ENCODE results near the gene RASSF7. TPM values are rescaled to one million over a fixed set of nuclear protein-coding genes. Genes with fewer than 3 reads are reported as not detected.

RASSF7 gene
- total and polyA plus RNA-seq, 2 of the 8 experiments (the other 6 are each of a cell fraction or from before 2014, with no cell fraction given): 22.3 to 43.9 TPM

DNA sequence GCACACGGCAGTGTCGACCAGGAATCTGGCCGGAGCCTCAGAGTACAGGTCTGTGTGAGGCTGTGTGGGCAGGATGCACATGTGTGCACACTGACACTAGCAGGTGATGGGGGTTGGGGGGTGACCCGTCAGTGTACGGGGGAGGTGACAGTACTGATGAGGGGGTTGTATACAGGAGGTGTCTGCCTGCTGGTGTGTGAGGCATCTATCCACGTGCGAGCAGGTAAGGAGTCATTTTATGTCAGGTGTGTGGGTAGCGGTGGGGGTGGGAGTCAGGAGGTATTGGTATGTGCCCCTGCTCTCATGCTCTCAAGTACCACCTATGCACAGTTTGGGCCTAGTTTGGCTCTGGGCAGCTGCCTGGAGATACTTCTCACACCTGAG, 11.0 kb downstream of the RASSF7 start (continued):
- TF ChIP-seq, protein P1, sequence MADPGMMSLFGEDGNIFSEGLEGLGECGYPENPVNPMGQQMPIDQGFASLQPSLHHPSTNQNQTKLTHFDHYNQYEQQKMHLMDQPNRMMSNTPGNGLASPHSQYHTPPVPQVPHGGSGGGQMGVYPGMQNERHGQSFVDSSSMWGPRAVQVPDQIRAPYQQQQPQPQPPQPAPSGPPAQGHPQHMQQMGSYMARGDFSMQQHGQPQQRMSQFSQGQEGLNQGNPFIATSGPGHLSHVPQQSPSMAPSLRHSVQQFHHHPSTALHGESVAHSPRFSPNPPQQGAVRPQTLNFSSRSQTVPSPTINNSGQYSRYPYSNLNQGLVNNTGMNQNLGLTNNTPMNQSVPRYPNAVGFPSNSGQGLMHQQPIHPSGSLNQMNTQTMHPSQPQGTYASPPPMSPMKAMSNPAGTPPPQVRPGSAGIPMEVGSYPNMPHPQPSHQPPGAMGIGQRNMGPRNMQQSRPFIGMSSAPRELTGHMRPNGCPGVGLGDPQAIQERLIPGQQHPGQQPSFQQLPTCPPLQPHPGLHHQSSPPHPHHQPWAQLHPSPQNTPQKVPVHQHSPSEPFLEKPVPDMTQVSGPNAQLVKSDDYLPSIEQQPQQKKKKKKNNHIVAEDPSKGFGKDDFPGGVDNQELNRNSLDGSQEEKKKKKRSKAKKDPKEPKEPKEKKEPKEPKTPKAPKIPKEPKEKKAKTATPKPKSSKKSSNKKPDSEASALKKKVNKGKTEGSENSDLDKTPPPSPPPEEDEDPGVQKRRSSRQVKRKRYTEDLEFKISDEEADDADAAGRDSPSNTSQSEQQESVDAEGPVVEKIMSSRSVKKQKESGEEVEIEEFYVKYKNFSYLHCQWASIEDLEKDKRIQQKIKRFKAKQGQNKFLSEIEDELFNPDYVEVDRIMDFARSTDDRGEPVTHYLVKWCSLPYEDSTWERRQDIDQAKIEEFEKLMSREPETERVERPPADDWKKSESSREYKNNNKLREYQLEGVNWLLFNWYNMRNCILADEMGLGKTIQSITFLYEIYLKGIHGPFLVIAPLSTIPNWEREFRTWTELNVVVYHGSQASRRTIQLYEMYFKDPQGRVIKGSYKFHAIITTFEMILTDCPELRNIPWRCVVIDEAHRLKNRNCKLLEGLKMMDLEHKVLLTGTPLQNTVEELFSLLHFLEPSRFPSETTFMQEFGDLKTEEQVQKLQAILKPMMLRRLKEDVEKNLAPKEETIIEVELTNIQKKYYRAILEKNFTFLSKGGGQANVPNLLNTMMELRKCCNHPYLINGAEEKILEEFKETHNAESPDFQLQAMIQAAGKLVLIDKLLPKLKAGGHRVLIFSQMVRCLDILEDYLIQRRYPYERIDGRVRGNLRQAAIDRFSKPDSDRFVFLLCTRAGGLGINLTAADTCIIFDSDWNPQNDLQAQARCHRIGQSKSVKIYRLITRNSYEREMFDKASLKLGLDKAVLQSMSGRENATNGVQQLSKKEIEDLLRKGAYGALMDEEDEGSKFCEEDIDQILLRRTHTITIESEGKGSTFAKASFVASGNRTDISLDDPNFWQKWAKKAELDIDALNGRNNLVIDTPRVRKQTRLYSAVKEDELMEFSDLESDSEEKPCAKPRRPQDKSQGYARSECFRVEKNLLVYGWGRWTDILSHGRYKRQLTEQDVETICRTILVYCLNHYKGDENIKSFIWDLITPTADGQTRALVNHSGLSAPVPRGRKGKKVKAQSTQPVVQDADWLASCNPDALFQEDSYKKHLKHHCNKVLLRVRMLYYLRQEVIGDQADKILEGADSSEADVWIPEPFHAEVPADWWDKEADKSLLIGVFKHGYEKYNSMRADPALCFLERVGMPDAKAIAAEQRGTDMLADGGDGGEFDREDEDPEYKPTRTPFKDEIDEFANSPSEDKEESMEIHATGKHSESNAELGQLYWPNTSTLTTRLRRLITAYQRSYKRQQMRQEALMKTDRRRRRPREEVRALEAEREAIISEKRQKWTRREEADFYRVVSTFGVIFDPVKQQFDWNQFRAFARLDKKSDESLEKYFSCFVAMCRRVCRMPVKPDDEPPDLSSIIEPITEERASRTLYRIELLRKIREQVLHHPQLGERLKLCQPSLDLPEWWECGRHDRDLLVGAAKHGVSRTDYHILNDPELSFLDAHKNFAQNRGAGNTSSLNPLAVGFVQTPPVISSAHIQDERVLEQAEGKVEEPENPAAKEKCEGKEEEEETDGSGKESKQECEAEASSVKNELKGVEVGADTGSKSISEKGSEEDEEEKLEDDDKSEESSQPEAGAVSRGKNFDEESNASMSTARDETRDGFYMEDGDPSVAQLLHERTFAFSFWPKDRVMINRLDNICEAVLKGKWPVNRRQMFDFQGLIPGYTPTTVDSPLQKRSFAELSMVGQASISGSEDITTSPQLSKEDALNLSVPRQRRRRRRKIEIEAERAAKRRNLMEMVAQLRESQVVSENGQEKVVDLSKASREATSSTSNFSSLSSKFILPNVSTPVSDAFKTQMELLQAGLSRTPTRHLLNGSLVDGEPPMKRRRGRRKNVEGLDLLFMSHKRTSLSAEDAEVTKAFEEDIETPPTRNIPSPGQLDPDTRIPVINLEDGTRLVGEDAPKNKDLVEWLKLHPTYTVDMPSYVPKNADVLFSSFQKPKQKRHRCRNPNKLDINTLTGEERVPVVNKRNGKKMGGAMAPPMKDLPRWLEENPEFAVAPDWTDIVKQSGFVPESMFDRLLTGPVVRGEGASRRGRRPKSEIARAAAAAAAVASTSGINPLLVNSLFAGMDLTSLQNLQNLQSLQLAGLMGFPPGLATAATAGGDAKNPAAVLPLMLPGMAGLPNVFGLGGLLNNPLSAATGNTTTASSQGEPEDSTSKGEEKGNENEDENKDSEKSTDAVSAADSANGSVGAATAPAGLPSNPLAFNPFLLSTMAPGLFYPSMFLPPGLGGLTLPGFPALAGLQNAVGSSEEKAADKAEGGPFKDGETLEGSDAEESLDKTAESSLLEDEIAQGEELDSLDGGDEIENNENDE (IDR thresholded peaks at IDR 0.05; ENCODE audit: insufficient replicate concordance, low read length): no peak
- TF ChIP-seq HDAC6 (IDR thresholded peaks at IDR 0.05; ENCODE audit: low read depth, low read length): no peak
- no peak for TF ChIP-seq SAP30 (IDR thresholded peaks at IDR 0.05; ENCODE audit: insufficient read depth, insufficient replicate concordance, low read length)
- TF ChIP-seq CTBP2 (IDR thresholded peaks at IDR 0.05; ENCODE audit: borderline replicate concordance, insufficient read depth, insufficient read length, low read length): no peak
- no peak for TF ChIP-seq GABPA (IDR thresholded peaks at IDR 0.05; ENCODE audit: borderline replicate concordance, insufficient read depth, low read length)
- no peak for TF ChIP-seq CBX5 (IDR thresholded peaks at IDR 0.05; ENCODE audit: low read depth, low read length)
- TF ChIP-seq CHD1 (IDR thresholded peaks at IDR 0.05; ENCODE audit: low read depth, low read length): no peak
- TF ChIP-seq SUZ12 (IDR thresholded peaks at IDR 0.05; ENCODE audit: low read length): no peak
- TF ChIP-seq, protein P2, sequence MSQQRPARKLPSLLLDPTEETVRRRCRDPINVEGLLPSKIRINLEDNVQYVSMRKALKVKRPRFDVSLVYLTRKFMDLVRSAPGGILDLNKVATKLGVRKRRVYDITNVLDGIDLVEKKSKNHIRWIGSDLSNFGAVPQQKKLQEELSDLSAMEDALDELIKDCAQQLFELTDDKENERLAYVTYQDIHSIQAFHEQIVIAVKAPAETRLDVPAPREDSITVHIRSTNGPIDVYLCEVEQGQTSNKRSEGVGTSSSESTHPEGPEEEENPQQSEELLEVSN (IDR thresholded peaks at IDR 0.05): no peak
